Smooth muscle cell (in vitro differentiated cells): ENCODE data around the gene RUBCNL. TPM values are rescaled to one million over a fixed set of nuclear protein-coding genes. Genes with fewer than 3 reads are reported as not detected.
A peak's percentile ranks its signal among the peaks of the same experiment; 100 is the strongest.

Source experiments
- DNase-seq: peaks from one replicate; lab custom pipeline; 2025; ENCODE audit not compliant: unreplicated experiment; lab: John Stamatoyannopoulos, UW
- H2AFZ ChIP-seq: fragments of 200-600 bp; sonication (generic); 2 replicates; pipeline ENCODE4 v1.6.0; 2016; ENCODE audit warnings: antibody characterized with exemption, low read depth, mild to moderate bottlenecking
- H3F3A ChIP-seq: fragments of 200-600 bp; sonication (generic); 2 replicates; pipeline ENCODE4 v1.6.0; 2017; ENCODE audit warnings: antibody characterized with exemption, low read depth
- H3K27ac ChIP-seq: fragments of 200-600 bp; sonication (generic); 2 replicates; pipeline ENCODE4 v1.5.1; 2016; ENCODE audit warnings: low read depth, mild to moderate bottlenecking
- H3K27me3 ChIP-seq: fragments of 200-600 bp; sonication (generic); 2 replicates; pipeline ENCODE4 v1.6.1; 2016; ENCODE audit warnings: low read depth, mild to moderate bottlenecking
- H3K36me3 ChIP-seq: fragments of 200-600 bp; sonication (generic); 2 replicates; pipeline ENCODE4 v1.5.1; 2016; ENCODE audit warnings: low read depth
- H3K4me1 ChIP-seq: fragments of 200-600 bp; sonication (generic); 2 replicates; pipeline ENCODE4 v1.5.1; 2016; ENCODE audit warnings: low read depth
- H3K4me2 ChIP-seq: fragments of 200-600 bp; sonication (generic); 2 replicates; pipeline ENCODE4 v1.6.0; 2016; ENCODE audit warnings: mild to moderate bottlenecking
- H3K4me3 ChIP-seq: fragments of 200-600 bp; sonication (generic); 2 replicates; pipeline ENCODE4 v1.5.1; 2016; ENCODE audit warnings: mild to moderate bottlenecking
- H3K79me2 ChIP-seq: fragments of 200-600 bp; sonication (generic); 2 replicates; pipeline ENCODE4 v1.6.0; 2016; ENCODE audit warnings: low read depth, mild to moderate bottlenecking
- H3K9ac ChIP-seq: fragments of 200-600 bp; sonication (generic); 2 replicates; pipeline ENCODE4 v1.6.0; 2016; ENCODE audit warnings: low read depth
- H3K9me3 ChIP-seq: fragments of 200-600 bp; sonication (generic); replicated peaks from 2 replicates; pipeline ENCODE4 v1.5.1; 2016; ENCODE audit warnings: low read depth
- H4K20me1 ChIP-seq: fragments of 200-600 bp; sonication (generic); 2 replicates; pipeline ENCODE4 v1.6.0; 2016; ENCODE audit warnings: low read depth
- CTCF ChIP-seq: fragments of 200-600 bp; sonication (generic); IDR thresholded peaks from 2 replicates; pipeline ENCODE4 v1.5.1; 2017; ENCODE audit warnings: borderline replicate concordance, mild to moderate bottlenecking, antibody characterized with exemption; ENCODE audit not compliant: insufficient read depth, poor library complexity, severe bottlenecking
- whole genome bisulfite sequencing: methylation state at CpG from one replicate; pipeline ENCODE4 v1.1.7; 2016; ENCODE audit warnings: low lambda C conversion rate; 5-methylcytosine and 5-hydroxymethylcytosine counted together
- polyA plus RNA-seq: library from polyadenylated mRNA; unstranded; fragments of >200 nt; fragmentation: Nextera tagmentation; extraction: Ambion mirVana; gene quantifications from 2 replicates; pipeline ENCODE4 v1.2.1, GENCODE V29; 2016
- total RNA-seq: library from RNA; depleted of rRNA; stranded (reverse); fragments of >200 nt; gene quantifications from 2 replicates; pipeline ENCODE4 v1.2.3, GENCODE V29; 2014

The RUBCNL gene
- total and polyA plus RNA-seq, 2 experiments from 2014 or later: 0.49 TPM; not detected in 1

- H3K9me3 ChIP-seq: no peaks in the 10 kb centered on the region
- WGBS: 71% methylated on average over 1 of the region's 1 CpG
Measured at GRCh38 chr13:46307554-46307953, 79.5 kb downstream of the RUBCNL start.

GRCh38 chr13:46304546-46304945 lies 82.5 kb downstream of the RUBCNL start:
- Histone ChIP-seq H3K4me3 (no peak overlapping the region), H3K4me1 (no peaks in the 10 kb centered on the region), H3K27me3 (no peaks in the 10 kb centered on the region), H3K36me3 (no peaks in the 10 kb centered on the region), H3K4me2 (no peak overlapping the region), H3K9ac (no peak overlapping the region), H4K20me1 (no peaks in the 10 kb centered on the region), H3K27ac (no peak overlapping the region), H3K79me2 (no peaks in the 10 kb centered on the region), H2AFZ (no peak overlapping the region), H3F3A (no peaks in the 10 kb centered on the region), H3K9me3 (no peaks in the 10 kb centered on the region)
- no peak for DNase-seq
- WGBS: 92% methylated on average over 3 of the region's 3 CpGs
- no peak for TF ChIP-seq CTCF

More at GRCh38 chr13:46307554-46307953, 79.5 kb downstream of the RUBCNL start:
- Histone ChIP-seq H3K4me3 (no peak overlapping the region), H3K27ac (no peak overlapping the region), H3K36me3 (no peaks in the 10 kb centered on the region), H3F3A (no peaks in the 10 kb centered on the region), H3K27me3 (no peaks in the 10 kb centered on the region), H3K4me2 (no peak overlapping the region), H3K4me1 (no peaks in the 10 kb centered on the region), H4K20me1 (no peaks in the 10 kb centered on the region), H3K79me2 (no peaks in the 10 kb centered on the region), H3K9ac (no peak overlapping the region), H2AFZ (no peak overlapping the region)
- no peak for DNase-seq
- no peak for TF ChIP-seq CTCF

GRCh38 chr13:46303742-46304385 lies 83.2 kb downstream of the RUBCNL start:
- no peak overlapping the region for H3K27ac ChIP-seq
- H3K79me2 ChIP-seq: no peaks in the 10 kb centered on the region
- TF ChIP-seq CTCF: no peak
- H3K4me1 ChIP-seq: no peaks in the 10 kb centered on the region
- H3K4me2 ChIP-seq: no peak overlapping the region
- H3F3A ChIP-seq: no peaks in the 10 kb centered on the region
- H3K9me3 ChIP-seq: no peaks in the 10 kb centered on the region
- H3K36me3 ChIP-seq: no peaks in the 10 kb centered on the region
- DNase-seq: no peak
- WGBS: 86% methylated on average over 7 of the region's 7 CpGs
- H2AFZ ChIP-seq: no peak overlapping the region
- no peaks in the 10 kb centered on the region for H3K27me3 ChIP-seq
- no peaks in the 10 kb centered on the region for H4K20me1 ChIP-seq
- H3K4me3 ChIP-seq: no peak overlapping the region
- H3K9ac ChIP-seq: no peak overlapping the region

- Histone ChIP-seq H3F3A (peaks cover 12% of the 10 kb centered on the region), H3K4me1 (no peaks in the 10 kb centered on the region), H3K79me2 (no peaks in the 10 kb centered on the region), H3K4me2 (no peak overlapping the region), H3K9ac (no peak overlapping the region), H3K9me3 (no peaks in the 10 kb centered on the region), H3K27me3 (no peaks in the 10 kb centered on the region), H4K20me1 (no peaks in the 10 kb centered on the region), H3K27ac (peak overlapping the region; percentile 77), H3K36me3 (no peaks in the 10 kb centered on the region), H3K4me3 (no peak overlapping the region), H2AFZ (no peak overlapping the region)
- WGBS: 89% methylated on average over 3 of the region's 3 CpGs
- TF ChIP-seq CTCF: no peak
- no peak for DNase-seq
Measured at GRCh38 chr13:46297361-46297811, 89.7 kb downstream of the RUBCNL start.
